Activated CD8-positive, alpha-beta T cell treated with anti-CD3 and anti-CD28 coated beads, Interleukin-2, amount 10 ng/mL, durations not matched to agents 7 days and 5 days (primary cell): ENCODE results near the gene RPS6KA5. TPM values are rescaled to one million over a fixed set of nuclear protein-coding genes. Genes with fewer than 3 reads are reported as not detected.
"Not testable (repeated sequence)": the region's sequence is repeated elsewhere in the genome, so short reads cannot be mapped to it uniquely, and the experiment has no call there.

Experiments used
- ATAC-seq: fragments of 150-1000 bp; cut with Tn5 transposase; one replicate; pipeline ENCODE4 v1.10.0; 2021; ENCODE audit warnings: moderate library complexity
- CTCF ChIA-PET: fragments of 350-600 bp; sonication (Branson Sonifier 250); formaldehyde crosslinking; loops from one replicate; lab custom pipeline; 2021; ENCODE audit warnings: antibody characterized with exemption; lab: Charles Lee
- POLR2A ChIA-PET: fragments of 350-600 bp; sonication (Branson Sonifier 250); formaldehyde crosslinking; loops from one replicate; lab custom pipeline; 2021; ENCODE audit warnings: antibody characterized with exemption; lab: Charles Lee
- DNase-seq: peaks from one replicate; pipeline ENCODE4 v3.0.0-alpha.2; 2020
- H3K27ac Mint-ChIP-seq: one replicate; pipeline ENCODE4 v1.8.0; 2021; ENCODE audit warnings: mild to moderate bottlenecking, mixed read lengths
- H3K27me3 Mint-ChIP-seq: one replicate; pipeline ENCODE4 v1.8.0; 2021; ENCODE audit warnings: low read depth, mixed read lengths
- H3K36me3 Mint-ChIP-seq: one replicate; pipeline ENCODE4 v1.8.0; 2021; ENCODE audit warnings: low read depth, mixed read lengths
- H3K4me1 Mint-ChIP-seq: one replicate; pipeline ENCODE4 v1.8.0; 2021; ENCODE audit warnings: low read depth, mixed read lengths
- H3K4me3 Mint-ChIP-seq: one replicate; pipeline ENCODE4 v1.8.0; 2021; ENCODE audit warnings: mild to moderate bottlenecking, mixed read lengths
- H3K9me3 Mint-ChIP-seq: one replicate; pipeline ENCODE4 v1.8.0; 2022; ENCODE audit warnings: mixed read lengths; ENCODE audit not compliant: insufficient read depth
- total RNA-seq, 2 experiments: library from RNA; stranded (reverse); gene quantifications; one replicate each; pipeline ENCODE4 v1.2.3, GENCODE V29; 2021

RPS6KA5 gene
- total RNA-seq, 2 experiments from 2014 or later = 50.8 to 53.1 TPM

GRCh38 chr14:90939252-90939795, 121.1 kb downstream of the RPS6KA5 start:
- DNase-seq, POLR2A ChIA-PET, ATAC-seq, H3K27me3 Mint-ChIP-seq, H3K4me3 Mint-ChIP-seq, H3K27ac Mint-ChIP-seq, H3K4me1 Mint-ChIP-seq, CTCF ChIA-PET: not testable (repeated sequence)
- Mint-ChIP-seq H3K36me3 (peaks cover 77% of the 10 kb centered on the region), H3K9me3 (peaks cover 20% of the 10 kb centered on the region)

- Mint-ChIP-seq H3K9me3 (peaks cover 20% of the 10 kb centered on the region), H3K4me1 (no peaks in the 10 kb centered on the region), H3K27ac (no peak overlapping the region), H3K4me3 (no peak overlapping the region), H3K36me3 (peaks cover 74% of the 10 kb centered on the region), H3K27me3 (no peaks in the 10 kb centered on the region)
- POLR2A ChIA-PET = no interaction called here
- no peak for DNase-seq
- no peak for ATAC-seq
- CTCF ChIA-PET = no interaction called here
These were observed 121.8 kb downstream of the RPS6KA5 start for GRCh38 chr14:90938615-90939014.

- H3K27ac Mint-ChIP-seq = no peak overlapping the region
- H3K27me3 Mint-ChIP-seq = no peaks in the 10 kb centered on the region
- peaks cover 20% of the 10 kb centered on the region for H3K9me3 Mint-ChIP-seq
- no peak for DNase-seq
- peaks cover 61% of the 10 kb centered on the region for H3K36me3 Mint-ChIP-seq
- H3K4me3 Mint-ChIP-seq = no peak overlapping the region
- ATAC-seq = no peak
- POLR2A ChIA-PET = no interaction called here
- CTCF ChIA-PET = no interaction called here
- no peaks in the 10 kb centered on the region for H3K4me1 Mint-ChIP-seq
These were observed 123.5 kb downstream of the RPS6KA5 start for GRCh38 chr14:90936757-90937440.

GRCh38 chr14:90924621-90925340, 135.7 kb downstream of the RPS6KA5 start:
- DNase-seq (no peak), ATAC-seq (no peak)
- no peak overlapping the region for H3K27ac Mint-ChIP-seq
- no peaks in the 10 kb centered on the region for H3K27me3 Mint-ChIP-seq
- H3K36me3 Mint-ChIP-seq = peaks cover 42% of the 10 kb centered on the region
- ChIA-PET CTCF (interaction anchor here (1.1 to 1.4 kb wide), 2 partner anchors 22 to 249 kb away, joined by 3 to 4 read pairs; no protein-coding TSS in a partner anchor), POLR2A (no interaction called here)
- H3K4me1 Mint-ChIP-seq = no peaks in the 10 kb centered on the region
- no peaks in the 10 kb centered on the region for H3K9me3 Mint-ChIP-seq
- H3K4me3 Mint-ChIP-seq = no peak overlapping the region

DNA sequence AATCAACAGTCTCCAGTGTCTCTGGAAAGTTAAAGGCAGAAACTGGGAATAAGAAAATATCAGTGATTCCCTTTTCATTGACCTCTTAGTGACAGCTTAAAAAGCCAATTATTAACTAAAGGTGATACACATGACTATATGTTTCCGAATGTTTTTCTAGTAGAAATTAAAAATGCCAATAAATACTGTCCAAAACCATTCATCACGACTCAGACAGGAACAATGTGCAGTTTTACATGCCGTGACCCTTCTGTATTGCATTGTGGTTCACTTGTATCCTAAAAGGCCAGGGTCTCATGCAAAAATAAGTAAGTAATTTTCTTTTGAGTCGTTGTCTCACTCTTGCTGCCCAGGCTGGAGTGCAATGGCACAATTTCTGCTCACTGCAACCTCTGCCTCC, 138.3 kb downstream of the RPS6KA5 start:
- Mint-ChIP-seq H3K4me1 (no peaks in the 10 kb centered on the region), H3K4me3 (no peak overlapping the region), H3K27ac (no peak overlapping the region), H3K27me3 (no peaks in the 10 kb centered on the region), H3K36me3 (peaks cover 62% of the 10 kb centered on the region), H3K9me3 (no peaks in the 10 kb centered on the region)
- POLR2A ChIA-PET = interaction anchor here (0.7 kb wide), 1 partner anchor 261 kb away, joined by 3 read pairs; no protein-coding TSS in a partner anchor
- ATAC-seq (no peak), DNase-seq (no peak)
- CTCF ChIA-PET = interaction anchor here (1.3 kb wide), 1 partner anchor 19 kb away, joined by 5 read pairs; no protein-coding TSS in a partner anchor

GRCh38 chr14:90911121-90911520, 149.3 kb downstream of the RPS6KA5 start:
- Mint-ChIP-seq H3K4me3 (no peak overlapping the region), H3K27ac (no peak overlapping the region), H3K9me3 (no peaks in the 10 kb centered on the region), H3K4me1 (peaks cover 18% of the 10 kb centered on the region), H3K27me3 (no peaks in the 10 kb centered on the region), H3K36me3 (peaks cover 60% of the 10 kb centered on the region)
- DNase-seq (no peak), ATAC-seq (no peak)
- CTCF ChIA-PET = interaction anchor here (1.0 kb wide), 1 partner anchor 8 kb away, joined by 5 read pairs; no protein-coding TSS in a partner anchor
- POLR2A ChIA-PET = no interaction called here

- DNase-seq (no peak), ATAC-seq (no peak)
- Mint-ChIP-seq H3K4me3 (no peak overlapping the region), H3K27ac (no peak overlapping the region), H3K4me1 (peaks cover 30% of the 10 kb centered on the region), H3K36me3 (peaks cover 47% of the 10 kb centered on the region), H3K27me3 (no peaks in the 10 kb centered on the region), H3K9me3 (no peaks in the 10 kb centered on the region)
- CTCF ChIA-PET = interaction anchor here (1.3 to 2.8 kb wide), 2 partner anchors 233 to 270 kb away, joined by 3 to 9 read pairs; no protein-coding TSS in a partner anchor
- POLR2A ChIA-PET = no interaction called here
These were observed 153.3 kb downstream of the RPS6KA5 start for GRCh38 chr14:90907178-90907577.

GRCh38 chr14:90905531-90905930, 154.9 kb downstream of the RPS6KA5 start:
- DNase-seq (no peak), ATAC-seq (no peak)
- ChIA-PET POLR2A (interaction anchor here (0.6 to 1.2 kb wide), 2 partner anchors 102 to 209 kb away, joined by 3 to 4 read pairs; no protein-coding TSS in a partner anchor), CTCF (interaction anchor here (1.0 to 5.3 kb wide), 3 partner anchors 121 to 268 kb away, joined by 4 to 179 read pairs (median 11); partner anchors contain the start of gene DGLUCY)
- Mint-ChIP-seq H3K27ac (peak overlapping the region; percentile 23), H3K27me3 (no peaks in the 10 kb centered on the region), H3K9me3 (no peaks in the 10 kb centered on the region), H3K4me3 (no peak overlapping the region), H3K4me1 (peaks cover 28% of the 10 kb centered on the region), H3K36me3 (peaks cover 37% of the 10 kb centered on the region)

DNA sequence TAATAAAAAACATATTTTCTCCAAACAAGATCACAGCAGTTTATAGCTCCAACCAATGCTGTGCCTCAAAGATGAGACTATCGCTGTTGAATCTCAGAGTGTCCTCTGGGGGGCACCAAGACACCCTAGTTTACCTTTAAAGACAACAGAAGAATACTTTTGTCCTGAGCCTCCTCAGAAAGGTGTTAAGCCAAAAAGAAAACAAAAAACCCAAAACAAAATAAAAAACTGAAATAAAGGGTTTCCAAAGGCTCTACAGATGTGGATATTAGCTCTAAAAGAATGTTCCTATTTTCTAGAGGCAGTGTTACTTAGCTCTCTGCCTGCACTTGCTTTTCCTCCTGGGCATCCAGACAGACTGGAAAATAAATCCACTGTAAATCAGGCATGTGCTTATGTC, 157.3 kb downstream of the RPS6KA5 start:
- Mint-ChIP-seq H3K36me3 (peaks cover 42% of the 10 kb centered on the region), H3K4me1 (peaks cover 27% of the 10 kb centered on the region), H3K27me3 (no peaks in the 10 kb centered on the region), H3K27ac (peak overlapping the region; percentile 30), H3K9me3 (no peaks in the 10 kb centered on the region), H3K4me3 (no peak overlapping the region)
- ChIA-PET POLR2A (interaction anchor here (0.6 to 2.2 kb wide), 6 partner anchors 157 to 341 kb away, joined by 3 to 11 read pairs (median 4); partner anchors contain the start of genes DGLUCY, GPR68 and RPS6KA5), CTCF (interaction anchor here (0.6 to 5.3 kb wide), 58 partner anchors 8 to 385 kb away, joined by 3 to 179 read pairs (median 4); partner anchors contain the start of genes DGLUCY and RPS6KA5)
- ATAC-seq (peak; percentile 89), DNase-seq (peak; percentile 78)

GRCh38 chr14:90900476-90901083, 159.9 kb downstream of the RPS6KA5 start:
- H3K4me3 Mint-ChIP-seq = no peak overlapping the region
- H3K27ac Mint-ChIP-seq = no peak overlapping the region
- peaks cover 48% of the 10 kb centered on the region for H3K36me3 Mint-ChIP-seq
- ATAC-seq (no peak), DNase-seq (no peak)
- no peaks in the 10 kb centered on the region for H3K27me3 Mint-ChIP-seq
- POLR2A ChIA-PET = interaction anchor here (0.6 kb wide), 1 partner anchor 262 kb away, joined by 3 read pairs; no protein-coding TSS in a partner anchor
- H3K9me3 Mint-ChIP-seq = no peaks in the 10 kb centered on the region
- H3K4me1 Mint-ChIP-seq = peaks cover 14% of the 10 kb centered on the region
- CTCF ChIA-PET = interaction anchor here (1.6 to 5.3 kb wide), 3 partner anchors 214 to 273 kb away, joined by 12 to 179 read pairs (median 41); partner anchors contain the start of gene DGLUCY

GRCh38 chr14:90897022-90897421, 163.4 kb downstream of the RPS6KA5 start:
- H3K4me3 Mint-ChIP-seq = no peak overlapping the region
- H3K27me3 Mint-ChIP-seq = no peaks in the 10 kb centered on the region
- ATAC-seq = no peak
- H3K9me3 Mint-ChIP-seq = no peaks in the 10 kb centered on the region
- H3K4me1 Mint-ChIP-seq = no peaks in the 10 kb centered on the region
- POLR2A ChIA-PET = no interaction called here
- DNase-seq = no peak
- CTCF ChIA-PET = interaction anchor here (1.9 kb wide), 1 partner anchor 280 kb away, joined by 7 read pairs; no protein-coding TSS in a partner anchor
- no peak overlapping the region for H3K27ac Mint-ChIP-seq
- H3K36me3 Mint-ChIP-seq = peaks cover 62% of the 10 kb centered on the region
